GM20431 (cell line): Measurements from ENCODE around the gene MRE11.

Experiments used
- in situ Hi-C: fragments of 300-500 bp; cut with MseI, MboI; formaldehyde crosslinking; loops from one replicate; pipeline ENCODE4 v1.15.0; 2020; ENCODE audit warnings: low sequenced_read_pairs; ENCODE audit not compliant: unreplicated experiment

MRE11 gene

GRCh38 chr11:94493281-94494125, at the start of gene MRE11, which contains the start of gene ANKRD49:
MRE11 (minus strand) TSS chr11:94493844; CDS start chr11:94492801, 1,043 bp downstream.
ANKRD49 (plus strand) TSS chr11:94493984; CDS start chr11:94496694, 2,710 bp downstream.
- in situ Hi-C loops: no loop called here

DNA sequence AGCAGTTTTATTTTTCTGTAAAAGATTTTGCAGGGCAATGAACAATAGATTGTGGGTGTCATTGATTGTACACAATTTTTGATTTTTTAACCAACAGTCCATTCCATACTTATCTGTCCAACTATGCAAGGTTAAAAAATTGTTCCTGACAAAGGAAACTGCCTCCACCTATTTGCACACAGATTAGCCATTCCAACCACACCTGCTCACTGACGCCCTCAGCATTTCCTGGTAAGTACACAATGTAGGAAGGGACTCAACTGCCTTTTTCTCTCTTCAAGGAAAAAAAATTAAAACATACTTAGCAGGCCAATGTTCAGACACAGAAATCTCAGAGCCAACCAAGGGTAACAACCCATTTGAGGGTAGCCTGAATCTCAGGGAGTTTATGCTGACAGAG, 45.8 kb upstream of the MRE11 start:
- in situ Hi-C loops: no loop called here

- in situ Hi-C loops: no loop called here
Observed at GRCh38 chr11:94537031-94537600, 43.5 kb upstream of the MRE11 start.

DNA sequence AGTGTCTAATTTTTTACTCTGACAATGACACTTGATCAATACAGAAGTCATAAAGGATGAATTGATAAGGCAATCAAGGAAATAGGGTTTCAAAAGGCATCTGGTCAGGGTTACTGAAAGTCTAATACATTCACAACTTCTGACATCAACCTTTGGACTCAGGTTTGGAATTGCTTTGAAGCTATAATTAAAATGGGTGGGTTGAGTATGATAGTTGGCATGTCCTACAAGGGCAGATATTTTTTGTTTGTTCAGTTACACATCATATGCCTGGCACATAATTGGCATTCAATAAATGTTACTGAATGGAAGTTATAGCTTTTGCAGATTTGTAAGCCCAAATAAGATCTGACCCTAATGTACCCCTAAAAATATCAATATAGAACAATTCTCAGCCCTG, 42.7 kb upstream of the MRE11 start:
- in situ Hi-C loops: no loop called here

DNA sequence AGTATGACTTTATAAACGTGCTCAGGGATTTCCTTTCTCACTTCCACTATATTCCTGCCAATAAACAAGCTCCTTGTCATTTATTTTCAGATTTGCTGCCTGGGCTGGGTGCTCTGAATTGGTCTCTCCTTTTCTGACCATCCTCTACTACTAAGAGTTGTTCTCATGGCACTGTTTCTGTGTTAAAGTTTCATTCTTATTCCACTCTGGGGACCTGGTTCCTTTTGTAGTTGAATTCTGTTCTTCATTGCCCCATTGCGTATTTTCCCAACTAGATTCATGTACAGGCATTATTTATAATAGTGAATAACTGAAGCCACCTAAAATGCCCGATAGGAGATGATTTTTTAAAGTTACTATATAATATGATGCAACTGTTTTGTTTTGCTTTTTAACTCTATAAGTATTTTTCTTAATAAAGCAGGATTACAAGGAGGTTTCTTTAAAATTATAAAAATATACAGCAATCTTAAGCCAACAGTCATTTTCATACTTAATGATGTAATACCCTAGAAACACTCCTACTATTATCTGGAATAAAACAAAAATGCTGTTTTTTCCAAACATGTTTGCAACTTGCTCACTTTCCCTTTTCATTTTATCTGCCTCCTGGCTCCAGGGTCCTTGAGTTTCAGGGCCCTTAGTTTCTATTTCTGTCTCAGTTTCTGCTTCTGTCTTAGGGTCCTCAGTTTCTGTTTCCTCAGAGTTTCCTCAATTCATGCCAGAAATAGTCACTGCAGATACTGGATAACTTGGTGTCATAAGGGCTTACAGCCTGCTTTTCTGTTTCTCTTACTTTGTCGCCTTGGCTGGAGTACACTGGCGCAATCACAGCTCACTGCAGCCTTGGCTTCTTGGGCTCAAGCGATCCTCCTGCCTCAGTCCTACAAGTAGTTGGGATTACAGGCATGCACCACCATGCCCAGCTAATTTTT, 40.3 kb upstream of the MRE11 start:
- in situ Hi-C loops: no loop called here

DNA sequence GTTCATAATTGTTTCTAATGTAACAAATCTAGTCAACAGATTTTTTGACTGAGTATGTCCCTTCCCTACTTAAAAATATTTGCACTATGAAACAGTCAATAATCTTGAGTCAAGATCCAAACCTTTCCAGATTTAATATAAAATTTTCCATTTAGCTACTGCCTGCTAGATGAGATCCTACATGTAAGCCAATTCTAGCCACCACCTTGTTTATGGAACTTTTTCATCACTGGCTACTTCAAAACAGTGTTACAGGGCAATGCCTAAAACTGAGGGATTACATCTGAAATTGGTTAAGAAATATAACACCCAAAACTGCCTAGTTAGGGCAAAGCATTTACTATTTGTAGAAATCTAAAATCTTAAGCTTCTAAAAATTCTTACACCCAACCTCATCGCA, 39.6 kb upstream of the MRE11 start:
- in situ Hi-C loops: no loop called here

- in situ Hi-C loops: no loop called here
Observed at GRCh38 chr11:94532211-94532610, 38.6 kb upstream of the MRE11 start.

DNA sequence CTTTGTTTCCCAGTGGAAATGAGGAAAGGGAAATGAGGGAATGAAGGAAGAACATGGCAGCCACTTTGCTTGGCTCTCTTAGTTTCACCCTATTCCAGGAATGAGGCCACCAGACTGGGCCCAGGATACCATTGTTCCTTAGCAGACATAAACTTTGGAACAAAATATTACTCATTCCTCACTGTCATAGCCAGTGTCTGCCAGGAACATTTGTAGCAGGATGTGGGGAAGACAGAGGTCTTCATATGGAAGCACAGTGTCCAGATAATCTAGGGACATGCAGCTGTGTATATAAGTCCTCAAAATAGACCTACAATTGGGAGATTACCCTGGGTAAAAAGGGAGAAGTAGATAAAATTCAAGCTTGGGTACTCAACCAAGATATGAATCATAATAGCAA, 34.9 kb upstream of the MRE11 start:
- in situ Hi-C loops: loop anchor here (10.0 kb wide), 1 partner anchor 76 kb away; no protein-coding TSS in a partner anchor

DNA sequence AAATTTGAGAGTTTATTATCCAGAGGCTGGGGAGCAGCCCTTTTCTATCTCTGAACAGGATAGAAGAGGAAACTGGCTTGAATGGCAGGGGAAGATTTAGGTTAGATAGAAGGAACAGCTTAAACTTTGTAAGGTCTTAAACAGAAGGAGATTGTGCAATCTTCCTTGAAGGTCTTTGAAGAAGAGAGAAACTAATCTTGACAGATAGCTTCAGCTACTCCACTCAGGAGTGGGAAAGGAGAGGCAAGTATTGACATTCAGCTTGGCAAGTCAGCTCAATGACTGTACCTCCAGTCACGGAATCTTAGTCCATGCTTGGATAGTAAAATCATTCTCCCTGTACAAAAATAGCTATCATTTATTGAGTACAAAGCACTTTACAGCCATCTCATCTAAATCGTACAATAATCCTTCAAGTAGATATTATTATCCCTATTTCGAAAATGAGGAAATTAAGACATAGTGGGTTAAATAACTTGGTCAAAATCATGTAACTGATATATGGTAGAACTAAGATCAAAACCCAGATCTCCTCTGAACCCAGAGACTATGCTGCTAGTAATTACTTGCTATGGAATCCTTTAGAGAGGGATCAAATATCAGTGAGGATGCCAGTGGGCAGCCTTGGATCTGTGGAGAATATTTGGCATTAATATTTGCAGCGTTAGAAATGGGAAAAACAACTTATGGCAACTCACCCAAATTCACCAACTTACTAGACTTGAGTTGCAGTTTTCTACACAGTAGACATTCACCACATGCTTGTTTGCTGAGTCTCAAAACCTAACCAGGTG, 33.2 kb upstream of the MRE11 start:
- in situ Hi-C loops: loop anchor here (10.0 kb wide), 1 partner anchor 78 kb away; no protein-coding TSS in a partner anchor

- in situ Hi-C loops: loop anchor here (10.0 kb wide), 1 partner anchor 79 kb away; no protein-coding TSS in a partner anchor
Observed at GRCh38 chr11:94525546-94526324, 32.1 kb upstream of the MRE11 start.

DNA sequence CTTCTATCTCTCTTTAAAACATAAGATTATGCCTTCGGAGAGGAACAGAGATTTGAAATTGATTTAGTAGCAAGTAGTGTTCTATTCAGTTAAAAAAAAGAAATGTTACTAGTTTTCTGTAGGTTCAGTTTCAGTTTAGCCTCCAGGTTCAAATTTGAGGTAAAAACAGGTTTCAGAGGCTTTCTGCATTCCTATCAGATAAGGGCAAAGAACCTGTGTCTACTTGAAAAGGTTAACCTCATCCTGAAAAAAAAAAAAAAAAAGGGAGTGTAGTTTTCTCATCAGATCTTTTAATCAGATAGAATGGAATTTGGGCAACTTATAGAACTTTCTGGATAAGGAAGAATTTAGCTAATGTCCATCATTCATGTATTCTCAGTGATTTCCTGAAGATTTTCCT, 30.7 kb upstream of the MRE11 start:
- in situ Hi-C loops: loop anchor here (10.0 to 25.0 kb wide), 2 partner anchors 80 to 363 kb away; no protein-coding TSS in a partner anchor

DNA sequence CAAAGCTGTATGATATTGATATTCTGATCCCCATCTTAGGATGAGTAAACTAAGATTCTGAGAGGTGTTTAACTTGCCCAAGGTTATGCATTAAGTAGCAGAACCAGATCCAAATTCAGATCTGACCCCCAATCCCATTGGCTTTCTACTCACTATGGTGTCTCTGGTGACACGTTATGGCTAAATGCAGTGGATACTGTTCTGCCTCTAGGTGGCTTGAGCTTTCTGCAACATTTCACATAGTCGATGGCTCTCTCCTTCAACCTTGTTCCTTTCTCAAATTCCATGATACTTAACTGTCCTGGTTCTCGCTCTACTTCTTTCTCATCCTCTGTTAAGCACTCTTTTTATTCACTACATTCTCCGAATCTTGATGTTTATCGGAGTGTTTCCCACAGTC, 28.0 kb upstream of the MRE11 start:
- in situ Hi-C loops: loop anchor here (10.0 to 25.0 kb wide), 2 partner anchors 83 to 366 kb away; no protein-coding TSS in a partner anchor

DNA sequence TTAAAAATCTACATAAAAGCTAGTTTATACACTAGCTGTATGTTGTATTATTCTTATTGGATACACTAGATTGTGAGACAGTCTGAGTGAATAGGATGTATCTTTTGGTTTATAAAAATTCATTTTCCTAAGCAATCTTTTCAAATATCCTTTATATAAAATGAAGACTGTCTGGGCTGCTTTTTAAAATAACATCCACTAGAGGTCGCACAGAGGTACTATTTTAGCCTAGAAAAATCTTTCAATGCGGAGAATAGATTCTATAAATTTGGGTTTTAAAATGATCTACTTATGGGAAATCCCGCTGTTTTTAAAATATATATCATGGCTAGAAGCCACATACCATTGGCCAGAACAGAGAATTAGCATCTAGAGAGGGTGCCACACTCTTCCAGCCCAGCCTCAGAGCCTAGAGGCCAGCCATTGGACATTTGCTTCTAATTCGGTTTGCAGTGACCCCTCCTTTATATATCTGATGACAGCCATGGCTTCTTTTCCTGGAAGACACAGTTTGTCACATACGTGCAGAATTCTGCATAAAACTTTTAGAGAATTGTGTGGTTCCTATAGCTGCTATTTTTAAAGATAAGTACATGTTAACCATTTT, 25.9 kb upstream of the MRE11 start:
- in situ Hi-C loops: loop anchor here (10.0 to 25.0 kb wide), 2 partner anchors 85 to 368 kb away; no protein-coding TSS in a partner anchor

GRCh38 chr11:94518300-94518699, 24.7 kb upstream of the MRE11 start:
- in situ Hi-C loops: loop anchor here (25.0 kb wide), 1 partner anchor 369 kb away; no protein-coding TSS in a partner anchor

DNA sequence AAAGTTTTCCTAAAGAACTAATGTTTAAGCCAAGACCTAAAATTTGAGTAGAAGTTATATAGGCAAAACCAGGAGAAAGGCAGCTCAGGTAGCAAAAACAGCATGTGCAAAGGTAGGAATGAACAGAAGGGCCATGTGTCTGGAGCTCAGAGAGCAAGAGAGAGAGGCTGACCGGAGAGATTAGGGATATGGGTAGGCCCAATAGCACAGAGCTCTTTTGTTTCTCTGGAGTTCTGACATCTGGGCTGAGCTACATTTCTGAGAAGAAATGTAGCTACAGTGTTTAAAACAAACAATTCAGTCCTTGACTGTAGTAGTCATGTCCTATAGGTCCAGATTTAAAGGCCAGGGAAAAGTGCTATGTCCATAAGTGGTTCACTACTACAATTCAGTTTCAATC, 23.1 kb upstream of the MRE11 start:
- in situ Hi-C loops: loop anchor here (25.0 kb wide), 1 partner anchor 371 kb away; no protein-coding TSS in a partner anchor

- in situ Hi-C loops: loop anchor here (25.0 kb wide), 1 partner anchor 372 kb away; no protein-coding TSS in a partner anchor
Observed at GRCh38 chr11:94515398-94515797, 21.8 kb upstream of the MRE11 start.

- in situ Hi-C loops: loop anchor here (25.0 kb wide), 1 partner anchor 374 kb away; no protein-coding TSS in a partner anchor
Observed at GRCh38 chr11:94513091-94513490, 19.4 kb upstream of the MRE11 start.
